ENCODE data around the gene FBF1.

- TF ChIP-seq CTCF (IDR thresholded peaks at IDR 0.05; ENCODE audit: low read depth, low read length, poor library complexity, severe bottlenecking) = no peak
- TF ChIP-seq EZH2phosphoT487 (IDR thresholded peaks at IDR 0.05; ENCODE audit: borderline replicate concordance, low read length) = no peak
Measured at GRCh38 chr17:75933808-75934207, 7.0 kb downstream of the FBF1 start.
